ENCODE results near the gene CCN5. TPM values are rescaled to one million over a fixed set of nuclear protein-coding genes. Genes with fewer than 3 reads are reported as not detected.
"Not testable (repeated sequence)": the region's sequence is repeated elsewhere in the genome, so short reads cannot be mapped to it uniquely, and the experiment has no call there.

The CCN5 gene
- total RNA-seq, 2 experiments from 2014 or later: not detected

DNA sequence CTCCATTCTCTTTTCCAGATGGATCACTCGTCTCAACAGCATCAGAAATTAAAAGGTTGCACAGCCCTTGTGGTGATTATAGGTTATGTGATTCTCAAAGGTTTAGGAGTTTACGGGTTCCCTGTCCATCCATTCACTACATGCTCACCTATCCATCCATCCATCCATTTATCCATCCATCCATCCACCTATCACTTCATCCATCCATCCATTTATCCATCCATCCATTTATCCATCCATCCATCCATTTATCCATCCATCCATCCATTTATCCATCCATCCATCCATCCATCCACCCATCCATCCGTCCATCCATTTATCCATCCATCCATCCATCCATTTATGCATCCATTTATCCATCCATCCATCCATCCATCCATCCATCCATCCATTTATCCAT lies 48.6 kb downstream of the CCN5 start:
- peaks cover 22% of the 10 kb centered on the region for H3K27me3 Mint-ChIP-seq
- H3K9me3 Mint-ChIP-seq; POLR2A ChIA-PET; DNase-seq; CTCF ChIA-PET; H3K4me3 Mint-ChIP-seq; H3K27ac Mint-ChIP-seq; H3K4me1 Mint-ChIP-seq; H3K36me3 Mint-ChIP-seq (ENCODE audit: low read depth): not testable (repeated sequence)

DNA sequence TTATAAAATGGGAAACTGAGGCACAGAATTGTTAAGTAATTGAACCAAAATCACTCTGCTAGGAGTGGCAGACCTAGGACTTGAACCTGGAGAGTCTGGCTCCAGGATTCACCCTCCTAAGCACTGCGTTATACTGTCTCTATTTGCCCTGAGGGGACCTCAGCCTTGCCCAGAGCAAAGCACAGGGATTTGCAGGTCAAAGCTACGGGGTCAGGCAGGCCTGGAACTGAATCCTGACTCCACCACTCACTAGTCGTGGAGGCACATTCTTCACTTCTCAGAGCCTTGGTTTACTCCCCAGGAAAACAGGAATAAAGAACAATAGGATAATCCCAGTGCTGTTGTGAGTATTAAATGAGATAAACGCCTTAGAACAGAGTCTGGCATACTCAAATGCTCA lies 49.9 kb downstream of the CCN5 start:
- H3K27ac Mint-ChIP-seq: no peak overlapping the region
- H3K4me3 Mint-ChIP-seq: no peak overlapping the region
- H3K4me1 Mint-ChIP-seq: no peaks in the 10 kb centered on the region
- no peaks in the 10 kb centered on the region for H3K9me3 Mint-ChIP-seq
- DNase-seq: no peak
- CTCF ChIA-PET: no interaction called here
- POLR2A ChIA-PET: no interaction called here
- H3K36me3 Mint-ChIP-seq (ENCODE audit: low read depth): no peaks in the 10 kb centered on the region
- peaks cover 18% of the 10 kb centered on the region for H3K27me3 Mint-ChIP-seq

DNA sequence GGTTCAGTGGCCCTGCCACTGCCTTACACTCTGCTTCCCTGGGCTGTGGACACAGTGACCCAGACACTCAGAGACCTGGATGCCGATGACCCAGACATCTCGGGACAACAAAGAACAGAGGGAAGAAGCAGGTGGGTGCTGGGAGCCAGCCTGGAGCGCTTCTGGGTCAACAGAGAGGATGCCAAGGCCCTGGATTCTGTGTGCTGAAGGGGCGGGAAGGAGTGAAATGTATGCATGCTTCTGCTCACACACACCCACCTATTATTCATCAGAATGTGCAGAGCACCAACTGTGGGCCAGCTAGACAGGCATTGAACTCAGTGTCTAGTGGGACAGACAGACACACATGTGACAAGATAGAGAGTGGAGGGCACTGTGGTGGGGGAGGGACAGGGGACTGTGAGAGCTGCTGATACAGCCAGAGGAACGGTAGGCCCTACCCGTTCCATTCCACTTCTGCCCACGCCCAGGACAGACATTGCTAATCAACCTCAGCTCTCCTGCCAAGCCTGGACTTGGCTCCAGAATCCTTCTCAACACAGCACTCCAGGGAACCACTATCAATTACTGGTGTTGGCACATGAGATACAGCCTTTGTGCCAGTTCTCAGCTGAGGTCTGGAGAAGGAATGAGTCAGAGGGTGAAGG lies 50.7 kb downstream of the CCN5 start:
- H3K27ac Mint-ChIP-seq: no peak overlapping the region
- H3K36me3 Mint-ChIP-seq (ENCODE audit: low read depth): no peaks in the 10 kb centered on the region
- no peak overlapping the region for H3K4me3 Mint-ChIP-seq
- DNase-seq: no peak
- H3K4me1 Mint-ChIP-seq: no peaks in the 10 kb centered on the region
- H3K9me3 Mint-ChIP-seq: no peaks in the 10 kb centered on the region
- CTCF ChIA-PET: no interaction called here
- H3K27me3 Mint-ChIP-seq: peaks cover 19% of the 10 kb centered on the region
- POLR2A ChIA-PET: no interaction called here

DNA sequence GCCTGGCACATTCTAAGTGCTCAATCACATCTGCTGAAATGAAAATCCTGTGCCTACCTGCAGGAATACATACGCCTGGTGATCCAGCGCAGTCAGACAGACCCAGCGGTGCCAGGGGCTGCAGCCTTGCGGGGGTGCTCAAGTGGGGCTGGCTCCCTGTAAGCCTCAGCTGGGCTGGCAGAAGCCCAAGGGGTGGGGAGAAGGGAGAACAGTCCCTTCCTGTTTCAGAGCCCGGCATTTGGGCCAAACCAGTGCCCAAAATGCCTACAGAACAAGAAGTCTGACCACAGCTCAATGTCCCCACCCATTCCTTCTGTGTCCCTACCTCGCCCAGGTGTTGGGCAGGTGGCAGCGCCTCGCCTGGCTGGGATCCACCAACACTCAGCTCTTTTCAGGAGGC lies 53.1 kb downstream of the CCN5 start:
- no peak for DNase-seq
- Mint-ChIP-seq H3K36me3 (ENCODE audit: low read depth) (no peaks in the 10 kb centered on the region), H3K27ac (no peak overlapping the region), H3K4me1 (no peaks in the 10 kb centered on the region), H3K27me3 (peaks cover 25% of the 10 kb centered on the region), H3K4me3 (no peak overlapping the region), H3K9me3 (no peaks in the 10 kb centered on the region)
- CTCF ChIA-PET: interaction anchor here (0.8 kb wide), 1 partner anchor 98 kb away, joined by 3 read pairs; no protein-coding TSS in a partner anchor
- POLR2A ChIA-PET: no interaction called here

DNA sequence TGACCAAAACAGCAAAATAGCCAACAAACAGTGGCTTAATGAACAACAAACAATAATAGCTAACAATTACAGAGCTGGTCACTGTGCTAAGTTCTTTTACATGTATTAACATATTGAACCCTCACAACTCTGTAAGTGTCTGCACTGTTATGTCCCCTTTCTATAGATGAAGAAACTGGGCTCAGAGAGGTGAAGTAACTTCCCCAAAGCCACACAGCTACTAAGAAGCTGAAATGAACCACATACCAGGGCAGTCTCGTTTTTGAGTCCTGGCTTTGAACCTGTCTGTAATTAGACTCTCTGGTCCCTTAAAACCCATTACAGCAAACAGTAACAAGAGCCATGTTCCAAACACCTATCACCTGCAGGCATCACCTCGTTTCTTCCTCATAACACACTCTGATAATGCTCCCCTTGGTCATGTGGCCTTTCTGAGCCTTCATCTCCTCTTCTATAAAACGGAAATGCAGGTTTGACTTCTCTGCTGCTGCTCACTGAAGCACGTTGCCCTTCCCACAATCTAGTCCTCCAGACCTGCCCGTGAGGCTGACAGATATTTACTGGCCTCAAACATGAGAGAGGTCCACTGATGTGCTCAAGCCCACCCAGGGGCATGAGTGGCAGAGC lies 53.8 kb downstream of the CCN5 start:
- Mint-ChIP-seq H3K4me3 (no peak overlapping the region), H3K4me1 (no peaks in the 10 kb centered on the region), H3K9me3 (no peaks in the 10 kb centered on the region), H3K27me3 (peaks cover 25% of the 10 kb centered on the region), H3K27ac (no peak overlapping the region), H3K36me3 (ENCODE audit: low read depth) (no peaks in the 10 kb centered on the region)
- ChIA-PET CTCF (no interaction called here), POLR2A (no interaction called here)
- no peak for DNase-seq

DNA sequence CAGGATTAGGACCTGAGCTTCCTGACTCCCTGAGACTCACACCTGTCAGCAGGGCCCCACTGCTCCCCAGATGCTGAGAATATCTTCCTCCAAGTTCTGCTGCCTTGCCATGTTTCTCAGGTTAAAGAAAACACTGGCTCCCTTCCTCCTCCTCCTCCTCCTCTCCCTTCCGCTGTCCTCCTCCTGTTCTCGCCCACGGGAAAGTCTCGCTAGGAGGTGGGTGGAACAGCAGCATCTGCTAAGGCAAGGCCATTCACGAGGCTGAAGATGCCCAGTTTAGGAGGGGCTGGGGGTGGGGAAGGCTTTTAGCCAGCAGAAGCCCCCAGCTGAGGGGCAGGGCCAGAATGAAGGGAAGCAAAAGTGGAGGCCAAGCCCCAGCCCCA lies 54.3 kb downstream of the CCN5 start:
- Mint-ChIP-seq H3K27ac (no peak overlapping the region), H3K36me3 (ENCODE audit: low read depth) (no peaks in the 10 kb centered on the region), H3K4me1 (no peaks in the 10 kb centered on the region), H3K27me3 (peaks cover 20% of the 10 kb centered on the region), H3K4me3 (no peak overlapping the region), H3K9me3 (no peaks in the 10 kb centered on the region)
- POLR2A ChIA-PET: no interaction called here
- CTCF ChIA-PET: no interaction called here
- DNase-seq: no peak

DNA sequence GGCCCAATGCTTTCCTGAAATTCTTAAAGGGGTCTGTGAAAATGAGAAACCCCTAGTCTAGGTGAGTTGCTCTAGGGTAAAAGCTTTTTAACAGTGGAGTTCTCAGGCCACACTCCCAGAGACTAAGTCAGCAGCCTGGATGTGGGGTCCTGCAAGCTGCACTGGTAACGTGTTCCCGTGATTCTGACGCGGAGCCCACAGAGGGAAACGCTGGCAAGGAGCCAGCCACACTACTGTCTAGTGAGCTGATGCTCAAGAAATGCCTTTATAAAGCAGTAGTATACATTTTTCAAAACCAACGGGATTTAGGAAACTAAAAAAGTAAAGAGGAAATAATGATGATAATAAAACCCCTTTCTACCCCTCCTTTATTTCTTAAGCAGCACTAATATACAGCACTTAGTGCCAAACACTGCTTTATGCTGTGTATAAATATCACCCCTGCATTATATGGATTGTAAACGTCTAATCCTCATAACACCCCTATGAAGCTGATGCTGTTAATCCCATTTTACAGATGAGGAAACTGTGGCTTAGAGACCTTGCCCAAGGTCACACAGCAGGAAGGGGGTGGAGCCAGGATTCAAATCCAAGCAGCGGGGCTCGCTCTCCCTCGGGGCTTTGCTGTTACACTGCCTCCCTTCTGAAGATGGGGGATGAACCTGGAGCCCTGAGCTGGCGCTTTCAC lies 55.5 kb downstream of the CCN5 start:
- CTCF ChIA-PET: no interaction called here

DNA sequence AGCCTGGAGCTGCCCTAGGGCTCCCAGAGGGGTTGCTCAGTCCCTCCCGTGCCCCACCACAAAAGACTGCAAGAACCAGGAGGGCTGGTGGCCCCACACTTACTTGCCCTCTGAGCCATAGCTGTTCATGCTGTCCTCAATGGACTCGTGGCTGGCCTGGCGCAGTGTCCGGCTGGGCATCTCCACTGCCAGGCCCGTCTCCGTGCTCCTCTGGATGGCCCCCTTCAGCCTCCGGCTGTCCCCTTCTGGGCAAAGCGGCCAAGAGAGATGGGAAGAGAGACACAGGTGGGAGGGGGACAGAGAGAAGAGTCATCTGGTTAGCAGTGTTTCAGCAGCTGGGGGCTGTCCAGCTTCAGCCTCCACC lies 56.0 kb downstream of the CCN5 start:
- DNase-seq: no peak
- Mint-ChIP-seq H3K36me3 (ENCODE audit: low read depth) (no peaks in the 10 kb centered on the region), H3K27ac (no peak overlapping the region), H3K4me3 (no peak overlapping the region), H3K9me3 (no peaks in the 10 kb centered on the region), H3K27me3 (peaks cover 15% of the 10 kb centered on the region), H3K4me1 (no peaks in the 10 kb centered on the region)
- POLR2A ChIA-PET: no interaction called here
- CTCF ChIA-PET: no interaction called here

More for the DNA sequence above, 55.5 kb downstream of the CCN5 start:
- H3K36me3 Mint-ChIP-seq (ENCODE audit: low read depth): no peaks in the 10 kb centered on the region
- no peaks in the 10 kb centered on the region for H3K4me1 Mint-ChIP-seq
- peaks cover 18% of the 10 kb centered on the region for H3K27me3 Mint-ChIP-seq
- DNase-seq: no peak
- H3K4me3 Mint-ChIP-seq: no peak overlapping the region
- no peaks in the 10 kb centered on the region for H3K9me3 Mint-ChIP-seq
- H3K27ac Mint-ChIP-seq: no peak overlapping the region
- POLR2A ChIA-PET: no interaction called here

DNA sequence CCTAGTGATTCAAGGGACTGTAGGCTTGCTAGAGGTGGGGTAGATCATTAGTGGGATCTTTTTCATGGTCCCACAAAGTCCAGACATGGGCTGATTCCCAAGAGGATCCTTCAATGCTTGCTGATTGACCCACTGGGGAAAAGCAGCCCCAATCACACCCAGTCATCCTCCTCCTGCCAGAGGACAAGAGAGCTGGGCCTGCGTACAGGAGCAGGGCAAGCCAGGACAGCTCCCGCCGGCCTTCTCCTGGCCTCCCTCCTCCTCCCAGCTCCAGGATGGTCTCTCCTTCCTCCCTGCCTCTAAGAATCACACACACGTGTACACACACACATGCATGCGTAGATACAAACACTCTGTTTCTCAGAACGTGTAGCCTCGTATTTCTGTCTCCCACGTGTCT lies 57.5 kb downstream of the CCN5 start:
- no peak for DNase-seq

DNA sequence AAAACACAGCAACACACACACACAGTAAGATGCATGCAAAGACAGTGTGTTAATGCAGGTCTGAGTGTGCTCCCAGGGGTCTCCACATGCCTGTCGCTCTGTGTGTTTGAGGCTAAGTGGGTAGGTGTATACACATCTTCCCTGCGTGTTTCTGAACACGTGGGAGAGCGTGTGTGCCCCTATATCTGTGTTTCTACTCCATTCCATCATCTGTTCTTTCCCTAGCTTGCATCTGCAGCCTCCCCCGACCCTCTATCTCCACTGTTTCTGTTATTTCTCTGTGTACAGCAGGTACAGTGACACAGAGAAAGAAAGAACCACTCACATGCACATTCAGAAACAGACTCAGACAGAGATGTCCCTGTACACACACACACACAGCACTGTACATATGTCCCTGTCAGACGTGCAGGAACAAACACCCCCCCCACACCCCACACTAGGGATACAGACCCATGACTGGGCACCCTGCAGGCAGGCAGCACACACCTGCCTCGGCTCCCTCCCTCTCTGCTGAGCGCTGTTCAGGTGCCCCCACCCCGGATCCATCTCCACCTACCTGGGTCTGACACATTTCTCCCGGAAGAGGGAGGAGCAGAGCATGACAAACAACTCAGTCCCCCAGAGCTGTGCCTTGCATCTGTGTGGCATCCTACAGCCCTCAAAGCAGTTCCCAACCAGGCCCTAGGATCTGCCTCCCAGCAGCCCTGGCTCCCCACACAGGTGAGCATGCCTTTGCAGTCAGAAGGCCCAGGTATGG lies 58.1 kb downstream of the CCN5 start:
- ChIA-PET CTCF (no interaction called here), POLR2A (no interaction called here)
- H3K9me3 Mint-ChIP-seq: no peaks in the 10 kb centered on the region

More for the DNA sequence above, 57.5 kb downstream of the CCN5 start:
- Mint-ChIP-seq H3K4me3 (no peak overlapping the region), H3K36me3 (ENCODE audit: low read depth) (no peaks in the 10 kb centered on the region), H3K4me1 (no peaks in the 10 kb centered on the region), H3K9me3 (no peaks in the 10 kb centered on the region), H3K27me3 (peaks cover 15% of the 10 kb centered on the region), H3K27ac (no peak overlapping the region)
- ChIA-PET POLR2A (no interaction called here), CTCF (no interaction called here)

DNA sequence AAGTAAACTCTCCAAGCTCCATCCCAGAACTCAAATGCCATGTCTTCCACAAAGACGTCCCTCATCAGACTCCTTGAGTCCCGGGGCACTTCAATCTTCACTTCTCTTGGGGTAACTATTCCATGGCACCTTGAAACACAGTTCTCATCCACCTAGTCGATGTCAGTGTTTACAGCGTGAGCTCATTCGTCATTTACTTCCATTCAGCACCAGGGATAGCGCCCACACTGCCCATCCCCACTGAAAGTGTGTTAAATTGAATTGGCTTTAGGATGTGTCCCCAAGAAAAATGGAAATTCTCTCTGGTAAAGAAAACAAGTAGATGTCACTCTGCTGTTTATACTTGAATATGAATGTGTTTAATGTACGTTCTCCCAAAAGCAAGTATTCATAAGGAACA lies 61.8 kb downstream of the CCN5 start:
- H3K9me3 Mint-ChIP-seq: no peaks in the 10 kb centered on the region
- no peaks in the 10 kb centered on the region for H3K36me3 Mint-ChIP-seq (ENCODE audit: low read depth)
- DNase-seq: no peak
- H3K4me1 Mint-ChIP-seq: no peaks in the 10 kb centered on the region
- POLR2A ChIA-PET: no interaction called here
- no peak overlapping the region for H3K4me3 Mint-ChIP-seq
- H3K27ac Mint-ChIP-seq: no peak overlapping the region
- peaks cover 13% of the 10 kb centered on the region for H3K27me3 Mint-ChIP-seq
- CTCF ChIA-PET: interaction anchor here (0.6 to 1.2 kb wide), 3 partner anchors 26 to 54 kb away, joined by 3 to 4 read pairs (median 3); no protein-coding TSS in a partner anchor

More for the DNA sequence above, 58.1 kb downstream of the CCN5 start:
- Mint-ChIP-seq H3K36me3 (ENCODE audit: low read depth) (no peaks in the 10 kb centered on the region), H3K27me3 (peaks cover 15% of the 10 kb centered on the region), H3K4me3 (no peak overlapping the region), H3K4me1 (no peaks in the 10 kb centered on the region), H3K27ac (no peak overlapping the region)
- DNase-seq: no peak

All from activated CD4-positive, alpha-beta memory T cell treated with anti-CD3 and anti-CD28 coated beads, Interleukin-2, amount 10 ng/mL, durations not matched to agents 7 days and 5 days (primary cell).